ENCODE results near the gene BFSP2.
"Not testable (repeated sequence)": the region's sequence is repeated elsewhere in the genome, so short reads cannot be mapped to it uniquely, and the experiment has no call there.

The BFSP2 gene

DNA sequence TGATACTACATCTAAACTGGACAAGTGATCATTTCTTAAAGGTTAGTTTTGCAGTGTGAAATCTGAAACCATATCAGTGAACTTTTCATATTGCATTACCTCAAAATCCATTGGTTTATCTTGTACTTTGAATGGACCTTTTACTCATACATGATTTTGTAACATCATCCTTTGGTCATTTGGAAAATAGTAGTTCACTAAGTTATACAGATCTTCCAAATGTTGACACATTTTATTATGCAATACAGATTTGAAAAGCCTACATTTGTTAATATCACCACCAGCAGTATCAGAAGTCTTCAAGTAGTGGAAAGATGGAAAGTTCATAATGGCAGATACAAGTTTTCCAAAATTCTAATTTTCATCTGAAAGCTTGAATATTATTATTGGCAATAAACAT is 109.6 kb downstream of the BFSP2 start:
- no peak overlapping the region for H3K27ac ChIP-seq
- TF ChIP-seq, protein P1, sequence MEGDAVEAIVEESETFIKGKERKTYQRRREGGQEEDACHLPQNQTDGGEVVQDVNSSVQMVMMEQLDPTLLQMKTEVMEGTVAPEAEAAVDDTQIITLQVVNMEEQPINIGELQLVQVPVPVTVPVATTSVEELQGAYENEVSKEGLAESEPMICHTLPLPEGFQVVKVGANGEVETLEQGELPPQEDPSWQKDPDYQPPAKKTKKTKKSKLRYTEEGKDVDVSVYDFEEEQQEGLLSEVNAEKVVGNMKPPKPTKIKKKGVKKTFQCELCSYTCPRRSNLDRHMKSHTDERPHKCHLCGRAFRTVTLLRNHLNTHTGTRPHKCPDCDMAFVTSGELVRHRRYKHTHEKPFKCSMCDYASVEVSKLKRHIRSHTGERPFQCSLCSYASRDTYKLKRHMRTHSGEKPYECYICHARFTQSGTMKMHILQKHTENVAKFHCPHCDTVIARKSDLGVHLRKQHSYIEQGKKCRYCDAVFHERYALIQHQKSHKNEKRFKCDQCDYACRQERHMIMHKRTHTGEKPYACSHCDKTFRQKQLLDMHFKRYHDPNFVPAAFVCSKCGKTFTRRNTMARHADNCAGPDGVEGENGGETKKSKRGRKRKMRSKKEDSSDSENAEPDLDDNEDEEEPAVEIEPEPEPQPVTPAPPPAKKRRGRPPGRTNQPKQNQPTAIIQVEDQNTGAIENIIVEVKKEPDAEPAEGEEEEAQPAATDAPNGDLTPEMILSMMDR (IDR thresholded peaks at IDR 0.05), result no peak
- no peak for DNase-seq (ENCODE audit: low spot score)
- no peak overlapping the region for H3K4me3 ChIP-seq

DNA sequence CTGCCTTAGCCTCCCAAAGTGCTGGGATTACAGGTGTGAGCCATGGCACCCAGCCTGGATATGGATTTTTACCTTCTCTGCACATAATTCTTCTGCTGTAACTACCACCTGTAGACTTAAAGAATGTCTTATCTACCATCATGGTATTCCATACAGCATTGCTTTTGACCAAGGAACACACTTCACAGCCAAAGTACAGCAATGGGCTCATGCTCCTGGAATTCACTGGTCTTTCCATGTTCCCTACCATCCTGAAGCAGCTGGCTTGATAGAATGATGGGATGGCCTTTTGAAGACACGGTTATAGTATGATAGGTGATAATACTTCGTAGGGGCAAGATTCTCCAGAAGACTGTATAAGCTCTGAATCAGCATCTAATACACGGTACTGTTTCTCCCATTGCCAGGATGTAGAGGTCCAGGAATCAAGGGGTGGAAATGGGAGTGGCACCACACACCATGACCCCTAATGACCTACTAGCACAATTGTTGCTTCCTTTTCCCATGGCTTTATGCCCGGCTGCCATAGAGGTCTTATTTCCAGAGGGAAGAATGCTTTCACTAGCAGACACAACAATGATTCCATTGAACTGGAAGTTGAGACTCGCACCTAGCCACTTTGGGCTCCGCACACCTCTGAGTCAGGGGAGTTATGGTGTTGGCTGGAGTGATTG is 112.7 kb downstream of the BFSP2 start:
- TF ChIP-seq, protein P1 (IDR thresholded peaks at IDR 0.05), result no peak
- no peak for DNase-seq (ENCODE audit: low spot score)
- H3K4me3 ChIP-seq, result no peak overlapping the region
- H3K27ac ChIP-seq, result no peak overlapping the region

DNA sequence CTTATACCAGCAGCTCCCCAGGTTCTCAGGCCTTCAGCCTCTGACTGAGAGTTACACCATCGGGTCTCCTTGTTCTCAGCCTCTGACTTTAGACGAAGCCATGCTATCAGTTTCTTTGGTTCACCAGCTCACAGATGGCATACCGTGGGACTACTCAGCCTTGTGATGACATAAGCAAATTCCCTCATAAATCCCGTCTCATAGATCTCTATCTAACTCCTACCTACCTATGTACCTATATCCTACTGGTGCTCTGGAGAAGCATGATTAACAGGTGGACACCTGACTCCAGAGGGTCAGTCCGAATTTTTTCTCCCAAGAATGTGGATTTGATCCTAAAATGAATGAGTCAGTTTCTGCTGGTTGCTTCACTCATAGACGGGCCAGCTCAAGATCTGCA is 114.6 kb downstream of the BFSP2 start:
- TF ChIP-seq, protein P1 (IDR thresholded peaks at IDR 0.05), result no peak
- no peak for DNase-seq (ENCODE audit: low spot score)
- Histone ChIP-seq H3K27ac (no peak overlapping the region), H3K4me3 (no peak overlapping the region)

DNA sequence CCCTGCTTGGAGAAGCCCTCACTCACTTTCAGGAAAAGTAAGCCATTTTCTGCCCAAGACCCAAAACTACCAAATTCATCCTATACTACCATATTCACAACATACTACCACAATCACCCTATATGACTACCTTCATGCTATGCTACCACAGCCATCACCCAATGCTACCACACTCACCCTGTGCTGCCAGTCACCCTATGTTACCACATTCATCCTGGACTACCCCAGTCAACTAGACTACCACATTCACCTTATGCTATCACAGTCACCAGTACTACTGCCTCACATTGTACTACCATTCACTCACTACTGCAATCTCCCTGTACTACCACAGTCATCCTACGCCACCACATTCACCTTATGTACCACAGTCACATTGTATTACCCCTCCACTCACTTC is 115.3 kb downstream of the BFSP2 start:
- Histone ChIP-seq H3K27ac (no peak overlapping the region), H3K4me3 (no peak overlapping the region)
- TF ChIP-seq, protein P1 (IDR thresholded peaks at IDR 0.05), result no peak
- DNase-seq (ENCODE audit: low spot score), result no peak

DNA sequence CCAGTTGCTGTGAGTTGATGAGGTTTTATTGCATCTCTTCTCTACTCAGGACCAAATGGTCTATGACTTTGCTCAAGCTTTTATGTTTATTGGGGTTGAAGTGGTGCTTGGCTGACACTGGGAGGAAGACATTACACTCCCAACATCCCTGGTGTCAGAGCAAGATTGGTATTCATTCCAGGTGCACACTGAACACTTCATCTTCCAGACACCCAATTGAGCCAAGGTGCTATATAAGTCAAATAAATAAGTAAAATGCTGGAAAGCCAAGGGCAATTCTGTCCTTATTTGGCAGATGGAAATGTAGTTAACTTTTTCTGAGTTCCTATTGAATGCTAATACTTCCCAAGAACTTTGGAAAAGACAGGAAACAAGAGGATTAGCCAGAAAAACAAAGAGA is 120.4 kb downstream of the BFSP2 start:
- no peak for DNase-seq (ENCODE audit: low spot score)
- Histone ChIP-seq H3K27ac (no peak overlapping the region), H3K4me3 (no peak overlapping the region)
- TF ChIP-seq, protein P1 (IDR thresholded peaks at IDR 0.05), result no peak

DNA sequence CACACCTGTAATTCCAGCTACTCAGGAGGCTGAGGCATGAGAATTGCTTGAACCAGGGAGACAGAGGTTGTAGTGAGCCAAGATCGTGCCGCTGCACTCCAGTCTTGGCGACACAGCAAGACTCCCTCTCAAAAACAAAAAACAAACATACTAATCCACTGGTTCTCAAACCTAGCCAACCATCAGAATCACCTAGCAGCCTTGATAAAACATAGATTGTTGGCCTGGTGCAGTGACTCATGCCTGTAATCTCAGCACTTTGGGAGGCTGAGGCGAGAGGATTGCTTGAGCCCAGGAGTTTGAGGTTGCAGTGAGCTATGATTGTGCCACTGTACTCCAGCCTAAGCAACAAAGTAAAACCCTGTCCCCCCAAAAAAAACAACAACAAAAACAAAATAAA is 121.1 kb downstream of the BFSP2 start:
- H3K27ac ChIP-seq; H3K4me3 ChIP-seq; DNase-seq (ENCODE audit: low spot score): not testable (repeated sequence)

DNA sequence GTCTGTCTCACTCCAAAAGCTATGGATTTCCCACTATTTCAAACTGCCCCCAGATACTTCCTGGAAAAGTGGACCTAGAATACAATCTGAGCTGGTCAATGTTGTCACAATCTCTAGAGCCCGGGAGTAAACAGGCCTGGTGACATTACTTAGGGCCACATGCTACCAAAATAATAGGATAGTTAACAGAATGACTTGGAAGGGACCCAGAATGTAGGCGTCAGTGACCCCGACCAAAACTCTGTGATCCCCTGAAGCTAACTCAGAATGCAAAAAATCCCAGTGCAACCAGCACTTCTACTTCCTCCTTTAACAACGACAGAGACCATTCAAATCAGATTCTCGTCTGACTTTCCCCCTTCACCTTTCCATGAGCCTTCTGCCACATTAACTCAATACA is 122.1 kb downstream of the BFSP2 start:
- TF ChIP-seq, protein P1 (IDR thresholded peaks at IDR 0.05), result no peak
- no peak for DNase-seq (ENCODE audit: low spot score)
- no peak overlapping the region for H3K27ac ChIP-seq
- no peak overlapping the region for H3K4me3 ChIP-seq

DNA sequence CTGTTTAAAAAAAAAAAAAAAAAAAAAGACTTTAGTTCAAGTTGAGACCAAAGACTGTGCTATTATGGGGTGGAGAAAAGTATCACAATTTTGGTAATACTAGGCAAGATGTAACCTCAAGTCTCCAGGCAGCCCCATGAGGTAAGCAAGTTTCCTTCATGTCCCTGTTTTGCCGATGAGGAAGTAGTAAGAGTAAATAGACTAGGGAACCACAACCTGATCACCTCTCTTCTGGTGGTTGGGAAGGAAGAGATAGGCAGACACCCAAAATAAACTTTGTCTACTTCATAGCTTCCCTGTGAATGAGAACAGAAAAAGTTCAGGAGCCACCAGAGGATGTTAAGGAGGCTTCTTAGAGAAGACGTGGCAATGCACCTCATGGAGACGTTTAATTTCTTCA is 123.9 kb downstream of the BFSP2 start:
- not testable (repeated sequence) for H3K27ac ChIP-seq; DNase-seq (ENCODE audit: low spot score)

More for the DNA sequence above, 123.9 kb downstream of the BFSP2 start:
- not testable (repeated sequence) for H3K4me3 ChIP-seq

All from coronary artery (tissue), 2 donors.